NCI-H226 (cell line): ENCODE data around the gene SPATA46.

Experiments used
- DNase-seq: peaks from one replicate; pipeline ENCODE4 v3.0.0-alpha.2; 2015

Gene SPATA46

GRCh38 chr1:162351246-162351842 lies 25.3 kb downstream of the SPATA46 start:
- no peak for DNase-seq

- peak; percentile 97 for DNase-seq
These were observed 26.9 kb downstream of the SPATA46 start for GRCh38 chr1:162349635-162350330.

GRCh38 chr1:162347281-162347680 lies 29.4 kb downstream of the SPATA46 start:
- peak; percentile 44 for DNase-seq

GRCh38 chr1:162343470-162343869 lies 33.2 kb downstream of the SPATA46 start:
- DNase-seq: no peak

GRCh38 chr1:162342452-162342983 lies 34.1 kb downstream of the SPATA46 start:
- DNase-seq: no peak

- DNase-seq: no peak
These were observed 39.9 kb downstream of the SPATA46 start for GRCh38 chr1:162336621-162337285.

GRCh38 chr1:162335126-162335525 lies 41.5 kb downstream of the SPATA46 start:
- no peak for DNase-seq

- no peak for DNase-seq
These were observed 42.7 kb downstream of the SPATA46 start for GRCh38 chr1:162333991-162334390.

GRCh38 chr1:162329826-162330225 lies 46.8 kb downstream of the SPATA46 start:
- DNase-seq: no peak

- no peak for DNase-seq
These were observed 48.1 kb downstream of the SPATA46 start for GRCh38 chr1:162328512-162328911.

- DNase-seq: no peak
These were observed 48.9 kb downstream of the SPATA46 start for GRCh38 chr1:162327788-162328165.

GRCh38 chr1:162327144-162327787 lies 49.4 kb downstream of the SPATA46 start:
- DNase-seq: no peak

- DNase-seq: no peak
These were observed 50.1 kb downstream of the SPATA46 start for GRCh38 chr1:162326559-162326958.

- DNase-seq: no peak
These were observed 52.3 kb downstream of the SPATA46 start for GRCh38 chr1:162324396-162324795.
